Smooth muscle cell (in vitro differentiated cells): Measurements from ENCODE around the gene PLXND1. TPM values are rescaled to one million over a fixed set of nuclear protein-coding genes. Genes with fewer than 3 reads are reported as not detected.

Experiments
- DNase-seq: peaks from one replicate; lab custom pipeline; 2025; ENCODE audit not compliant: unreplicated experiment; lab: John Stamatoyannopoulos, UW
- H2AFZ ChIP-seq: fragments of 200-600 bp; sonication (generic); 2 replicates; pipeline ENCODE4 v1.6.0; 2016; ENCODE audit warnings: antibody characterized with exemption, low read depth, mild to moderate bottlenecking
- H3F3A ChIP-seq: fragments of 200-600 bp; sonication (generic); 2 replicates; pipeline ENCODE4 v1.6.0; 2017; ENCODE audit warnings: antibody characterized with exemption, low read depth
- H3K27ac ChIP-seq: fragments of 200-600 bp; sonication (generic); 2 replicates; pipeline ENCODE4 v1.5.1; 2016; ENCODE audit warnings: low read depth, mild to moderate bottlenecking
- H3K27me3 ChIP-seq: fragments of 200-600 bp; sonication (generic); 2 replicates; pipeline ENCODE4 v1.6.1; 2016; ENCODE audit warnings: low read depth, mild to moderate bottlenecking
- H3K36me3 ChIP-seq: fragments of 200-600 bp; sonication (generic); 2 replicates; pipeline ENCODE4 v1.5.1; 2016; ENCODE audit warnings: low read depth
- H3K4me1 ChIP-seq: fragments of 200-600 bp; sonication (generic); 2 replicates; pipeline ENCODE4 v1.5.1; 2016; ENCODE audit warnings: low read depth
- H3K4me2 ChIP-seq: fragments of 200-600 bp; sonication (generic); 2 replicates; pipeline ENCODE4 v1.6.0; 2016; ENCODE audit warnings: mild to moderate bottlenecking
- H3K4me3 ChIP-seq: fragments of 200-600 bp; sonication (generic); 2 replicates; pipeline ENCODE4 v1.5.1; 2016; ENCODE audit warnings: mild to moderate bottlenecking
- H3K79me2 ChIP-seq: fragments of 200-600 bp; sonication (generic); 2 replicates; pipeline ENCODE4 v1.6.0; 2016; ENCODE audit warnings: low read depth, mild to moderate bottlenecking
- H3K9ac ChIP-seq: fragments of 200-600 bp; sonication (generic); 2 replicates; pipeline ENCODE4 v1.6.0; 2016; ENCODE audit warnings: low read depth
- H3K9me3 ChIP-seq: fragments of 200-600 bp; sonication (generic); replicated peaks from 2 replicates; pipeline ENCODE4 v1.5.1; 2016; ENCODE audit warnings: low read depth
- H4K20me1 ChIP-seq: fragments of 200-600 bp; sonication (generic); 2 replicates; pipeline ENCODE4 v1.6.0; 2016; ENCODE audit warnings: low read depth
- CTCF ChIP-seq: fragments of 200-600 bp; sonication (generic); IDR thresholded peaks from 2 replicates; pipeline ENCODE4 v1.5.1; 2017; ENCODE audit warnings: borderline replicate concordance, mild to moderate bottlenecking, antibody characterized with exemption; ENCODE audit not compliant: insufficient read depth, poor library complexity, severe bottlenecking
- WGBS: methylation state at CpG from one replicate; pipeline ENCODE4 v1.1.7; 2016; ENCODE audit warnings: low lambda C conversion rate; 5-methylcytosine and 5-hydroxymethylcytosine counted together
- polyA plus RNA-seq: library from polyadenylated mRNA; unstranded; fragments of >200 nt; fragmentation: Nextera tagmentation; extraction: Ambion mirVana; gene quantifications from 2 replicates; pipeline ENCODE4 v1.2.1, GENCODE V29; 2016
- total RNA-seq: library from RNA; depleted of rRNA; stranded (reverse); fragments of >200 nt; gene quantifications from 2 replicates; pipeline ENCODE4 v1.2.3, GENCODE V29; 2014

Gene PLXND1
- total and polyA plus RNA-seq, 2 experiments from 2014 or later, result 75.8 to 94.3 TPM

GRCh38 chr3:129616291-129616690 is 9.8 kb upstream of the PLXND1 start:
- H3K79me2 ChIP-seq, result no peaks in the 10 kb centered on the region
- no peak for TF ChIP-seq CTCF
- no peak overlapping the region for H2AFZ ChIP-seq

GRCh38 chr3:129615751-129616281 is 9.3 kb upstream of the PLXND1 start:
- no peaks in the 10 kb centered on the region for H3K9me3 ChIP-seq
- H4K20me1 ChIP-seq, result no peaks in the 10 kb centered on the region
- H3K36me3 ChIP-seq, result no peaks in the 10 kb centered on the region
- H3K79me2 ChIP-seq, result no peaks in the 10 kb centered on the region
- DNase-seq, result no peak
- H3K9ac ChIP-seq, result no peak overlapping the region
- H3K27ac ChIP-seq, result peak overlapping the region; percentile 88
- no peaks in the 10 kb centered on the region for H3K27me3 ChIP-seq
- no peak overlapping the region for H2AFZ ChIP-seq
- H3K4me1 ChIP-seq, result no peaks in the 10 kb centered on the region
- no peak overlapping the region for H3K4me2 ChIP-seq
- H3F3A ChIP-seq, result peaks cover 9% of the 10 kb centered on the region
- TF ChIP-seq CTCF, result no peak
- H3K4me3 ChIP-seq, result no peak overlapping the region
- 82% methylated on average over 8 of the region's 8 CpGs for WGBS

More at GRCh38 chr3:129616291-129616690, 9.8 kb upstream of the PLXND1 start:
- no peaks in the 10 kb centered on the region for H3K27me3 ChIP-seq
- peak overlapping the region; percentile 88 for H3K27ac ChIP-seq
- no peak for DNase-seq
- H3F3A ChIP-seq, result peaks cover 4% of the 10 kb centered on the region
- no peak overlapping the region for H3K9ac ChIP-seq
- no peak overlapping the region for H3K4me3 ChIP-seq
- no peaks in the 10 kb centered on the region for H3K9me3 ChIP-seq
- H3K36me3 ChIP-seq, result no peaks in the 10 kb centered on the region
- 70% methylated on average over 8 of the region's 8 CpGs for WGBS
- no peaks in the 10 kb centered on the region for H3K4me1 ChIP-seq
- H3K4me2 ChIP-seq, result no peak overlapping the region
- no peaks in the 10 kb centered on the region for H4K20me1 ChIP-seq

GRCh38 chr3:129614927-129615363 is 8.5 kb upstream of the PLXND1 start:
- H2AFZ ChIP-seq, result no peak overlapping the region
- no peaks in the 10 kb centered on the region for H3K9me3 ChIP-seq
- H3K9ac ChIP-seq, result no peak overlapping the region
- no peaks in the 10 kb centered on the region for H3K79me2 ChIP-seq
- no peak overlapping the region for H3K4me2 ChIP-seq
- TF ChIP-seq CTCF, result no peak
- no peaks in the 10 kb centered on the region for H3K27me3 ChIP-seq
- no peaks in the 10 kb centered on the region for H3K4me1 ChIP-seq
- peaks cover 16% of the 10 kb centered on the region for H3F3A ChIP-seq
- no peaks in the 10 kb centered on the region for H3K36me3 ChIP-seq
- H4K20me1 ChIP-seq, result no peaks in the 10 kb centered on the region
- H3K4me3 ChIP-seq, result no peak overlapping the region
- no peak for DNase-seq
- H3K27ac ChIP-seq, result no peak overlapping the region
- 75% methylated on average over 5 of the region's 5 CpGs for WGBS

GRCh38 chr3:129614435-129614834 is 8.0 kb upstream of the PLXND1 start:
- H3K36me3 ChIP-seq, result no peaks in the 10 kb centered on the region
- H3K4me3 ChIP-seq, result no peak overlapping the region
- no peak overlapping the region for H3K9ac ChIP-seq
- WGBS, result 92% methylated on average over 9 of the region's 9 CpGs
- no peak overlapping the region for H2AFZ ChIP-seq
- no peaks in the 10 kb centered on the region for H3K9me3 ChIP-seq
- no peak for DNase-seq
- H4K20me1 ChIP-seq, result no peaks in the 10 kb centered on the region
- no peaks in the 10 kb centered on the region for H3K27me3 ChIP-seq
- H3F3A ChIP-seq, result peaks cover 21% of the 10 kb centered on the region
- no peaks in the 10 kb centered on the region for H3K79me2 ChIP-seq
- H3K27ac ChIP-seq, result no peak overlapping the region
- H3K4me1 ChIP-seq, result no peaks in the 10 kb centered on the region
- no peak overlapping the region for H3K4me2 ChIP-seq
- no peak for TF ChIP-seq CTCF
